Activated T-cell treated with anti-CD3 and anti-CD28 coated beads, Interleukin-2, amount 50 U/mL, for 24 hours (primary cell): ENCODE measurements around the gene PPM1L.
A peak's percentile ranks its signal among the peaks of the same experiment; 100 is the strongest.
"Not testable (repeated sequence)": the region's sequence is repeated elsewhere in the genome, so short reads cannot be mapped to it uniquely, and the experiment has no call there.

Experiments used
- DNase-seq: peaks from one replicate; pipeline ENCODE4 v3.0.0-alpha.2; 2020
- H3K27ac Mint-ChIP-seq: 2 replicates; pipeline ENCODE4 v1.8.0; 2020; ENCODE audit warnings: mild to moderate bottlenecking, mixed read lengths
- H3K27me3 Mint-ChIP-seq: 2 replicates; pipeline ENCODE4 v1.8.0; 2020; ENCODE audit warnings: mixed read lengths
- H3K36me3 Mint-ChIP-seq: 2 replicates; pipeline ENCODE4 v1.8.0; 2020; ENCODE audit warnings: low read depth, mixed read lengths
- H3K4me1 Mint-ChIP-seq: 2 replicates; pipeline ENCODE4 v1.8.0; 2020; ENCODE audit warnings: low read depth, mixed read lengths
- H3K4me3 Mint-ChIP-seq: 2 replicates; pipeline ENCODE4 v1.8.0; 2020; ENCODE audit warnings: mild to moderate bottlenecking, moderate library complexity, mixed read lengths
- H3K9me3 Mint-ChIP-seq: 2 replicates; pipeline ENCODE4 v1.8.0; 2020; ENCODE audit warnings: mixed read lengths

PPM1L gene

GRCh38 chr3:161010151-161010550, 254.1 kb downstream of the PPM1L start:
- not testable (repeated sequence) for H3K27ac Mint-ChIP-seq, H3K4me1 Mint-ChIP-seq, H3K36me3 Mint-ChIP-seq, H3K4me3 Mint-ChIP-seq, H3K9me3 Mint-ChIP-seq, DNase-seq, H3K27me3 Mint-ChIP-seq

DNA sequence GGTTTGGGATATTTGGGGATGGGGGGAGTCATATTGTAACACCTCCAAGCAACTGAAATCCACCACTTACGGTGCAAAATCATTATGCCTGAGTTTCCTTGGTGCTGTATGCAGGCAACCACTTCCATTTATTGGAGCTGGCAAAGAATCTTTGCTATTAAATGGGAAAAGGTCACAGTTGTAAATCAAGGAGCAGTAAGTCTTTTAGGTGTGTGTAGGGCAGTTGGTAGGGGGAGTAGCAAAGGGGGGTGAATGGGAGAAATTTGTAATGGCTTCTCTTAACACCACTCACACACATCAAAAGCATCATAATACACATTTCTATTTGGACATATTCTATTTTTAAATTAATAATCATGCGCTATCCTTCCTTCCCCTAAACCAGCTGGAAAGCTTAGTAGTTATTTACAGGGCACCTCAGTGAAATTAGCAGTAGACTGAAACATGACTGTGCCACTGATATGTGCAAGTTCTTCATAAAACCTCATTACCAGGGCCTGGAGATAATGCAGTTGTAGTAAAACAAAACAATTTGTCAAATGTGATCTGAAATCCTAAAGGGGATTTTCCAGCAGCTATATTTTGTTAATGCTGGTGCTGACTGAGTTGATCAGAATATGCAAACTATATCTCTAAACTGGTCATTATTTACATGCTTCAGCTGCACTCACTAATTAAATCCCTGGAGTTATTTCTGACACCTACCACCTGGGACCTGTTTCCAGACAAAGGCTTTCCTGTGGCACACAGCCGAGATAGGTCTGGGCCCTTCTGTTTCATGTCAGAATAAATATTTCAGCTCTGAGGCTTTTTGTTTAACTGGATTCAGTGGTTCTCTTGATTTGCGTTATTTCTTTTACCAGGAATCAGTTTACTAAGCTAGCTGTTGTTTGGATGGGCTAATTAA, 259.1 kb downstream of the PPM1L start:
- no peak overlapping the region for H3K4me3 Mint-ChIP-seq
- no peak for DNase-seq
- H3K9me3 Mint-ChIP-seq, result peaks cover 2% of the 10 kb centered on the region
- H3K27me3 Mint-ChIP-seq, result no peaks in the 10 kb centered on the region
- H3K4me1 Mint-ChIP-seq, result no peaks in the 10 kb centered on the region
- H3K27ac Mint-ChIP-seq, result no peak overlapping the region
- H3K36me3 Mint-ChIP-seq, result no peaks in the 10 kb centered on the region

GRCh38 chr3:161016417-161017313, 260.6 kb downstream of the PPM1L start:
- Mint-ChIP-seq H3K36me3 (no peaks in the 10 kb centered on the region), H3K27me3 (no peaks in the 10 kb centered on the region), H3K9me3 (peaks cover 4% of the 10 kb centered on the region), H3K4me1 (no peaks in the 10 kb centered on the region), H3K27ac (no peak overlapping the region), H3K4me3 (no peak overlapping the region)
- DNase-seq, result no peak

- Mint-ChIP-seq H3K4me1 (no peaks in the 10 kb centered on the region), H3K27ac (no peak overlapping the region), H3K36me3 (peaks cover 2% of the 10 kb centered on the region), H3K27me3 (no peaks in the 10 kb centered on the region), H3K9me3 (peaks cover 7% of the 10 kb centered on the region), H3K4me3 (no peak overlapping the region)
- no peak for DNase-seq
Measured at GRCh38 chr3:161017971-161018370, 261.9 kb downstream of the PPM1L start.

- Mint-ChIP-seq H3K36me3 (peaks cover 10% of the 10 kb centered on the region), H3K4me3 (no peak overlapping the region), H3K4me1 (no peaks in the 10 kb centered on the region), H3K9me3 (peaks cover 16% of the 10 kb centered on the region), H3K27ac (no peak overlapping the region), H3K27me3 (no peaks in the 10 kb centered on the region)
- no peak for DNase-seq
Measured at GRCh38 chr3:161020256-161020655, 264.2 kb downstream of the PPM1L start.

DNA sequence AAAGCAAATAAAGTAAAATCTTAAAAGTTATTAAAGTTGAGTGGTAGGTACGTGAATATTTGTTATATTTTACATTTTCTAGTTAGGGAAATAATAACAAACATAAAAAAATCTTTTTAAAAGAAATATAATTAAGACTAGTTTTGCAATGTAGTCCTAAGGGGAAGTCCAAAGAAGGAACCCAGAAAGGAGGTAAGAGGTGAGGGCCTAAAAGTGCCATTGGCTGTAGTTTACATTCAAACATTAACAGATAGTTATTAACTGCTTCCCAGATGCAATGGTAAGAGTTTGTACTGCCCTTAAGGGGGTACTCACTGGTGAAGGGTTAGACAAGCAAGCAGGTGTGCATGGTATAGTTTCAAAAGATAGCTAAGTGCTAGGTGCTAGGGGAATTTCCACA, 269.9 kb downstream of the PPM1L start:
- H3K4me1 Mint-ChIP-seq, result no peaks in the 10 kb centered on the region
- no peak overlapping the region for H3K27ac Mint-ChIP-seq
- no peaks in the 10 kb centered on the region for H3K27me3 Mint-ChIP-seq
- H3K9me3 Mint-ChIP-seq, result peaks cover 14% of the 10 kb centered on the region
- H3K36me3 Mint-ChIP-seq, result peaks cover 10% of the 10 kb centered on the region
- no peak overlapping the region for H3K4me3 Mint-ChIP-seq
- no peak for DNase-seq

GRCh38 chr3:161026612-161027510, 270.8 kb downstream of the PPM1L start:
- no peak overlapping the region for H3K4me3 Mint-ChIP-seq
- H3K27ac Mint-ChIP-seq, result no peak overlapping the region
- no peaks in the 10 kb centered on the region for H3K4me1 Mint-ChIP-seq
- peaks cover 10% of the 10 kb centered on the region for H3K36me3 Mint-ChIP-seq
- no peak for DNase-seq
- H3K27me3 Mint-ChIP-seq, result no peaks in the 10 kb centered on the region
- H3K9me3 Mint-ChIP-seq, result peaks cover 14% of the 10 kb centered on the region

- Mint-ChIP-seq H3K9me3 (peaks cover 20% of the 10 kb centered on the region), H3K36me3 (peaks cover 10% of the 10 kb centered on the region), H3K4me1 (no peaks in the 10 kb centered on the region), H3K27ac (no peak overlapping the region), H3K4me3 (no peak overlapping the region), H3K27me3 (no peaks in the 10 kb centered on the region)
- no peak for DNase-seq
Measured at GRCh38 chr3:161028555-161029153, 272.6 kb downstream of the PPM1L start.

GRCh38 chr3:161031134-161031533, 275.1 kb downstream of the PPM1L start:
- DNase-seq, result no peak

DNA sequence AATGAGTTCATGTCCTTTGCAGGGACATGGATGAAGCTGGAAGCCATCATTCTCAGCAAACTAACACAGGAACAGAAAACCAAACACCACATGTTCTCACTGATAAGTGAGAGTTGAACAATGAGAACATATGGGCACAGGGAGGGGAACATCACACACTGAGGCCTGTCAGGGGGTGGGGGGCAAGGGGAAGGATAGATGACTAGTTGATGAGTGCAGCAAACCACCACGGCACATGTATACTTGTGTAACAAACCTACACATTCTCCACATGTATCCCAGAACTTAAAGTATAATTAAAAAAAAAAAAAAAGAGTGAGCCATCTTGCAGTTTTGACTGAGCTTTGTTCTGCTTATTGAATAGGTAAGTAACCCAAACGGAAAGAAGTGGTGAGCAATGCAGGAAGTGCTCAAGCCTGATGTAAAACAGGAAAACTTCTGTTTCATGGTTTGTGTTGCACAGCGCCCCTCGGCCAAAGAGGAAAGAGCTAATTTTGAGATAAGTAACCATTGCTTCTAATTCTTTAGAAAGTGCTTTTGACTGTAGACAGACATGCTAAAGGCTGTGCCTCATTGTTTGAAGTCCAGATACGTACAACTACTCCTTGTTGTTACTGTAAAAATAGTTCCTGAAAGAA, 279.0 kb downstream of the PPM1L start:
- H3K4me3 Mint-ChIP-seq, H3K27me3 Mint-ChIP-seq, H3K36me3 Mint-ChIP-seq, DNase-seq: not testable (repeated sequence)
- H3K27ac Mint-ChIP-seq, result peak overlapping the region; percentile 81
- peaks cover 29% of the 10 kb centered on the region for H3K9me3 Mint-ChIP-seq
- H3K4me1 Mint-ChIP-seq, result peaks cover 13% of the 10 kb centered on the region

More at GRCh38 chr3:161031134-161031533, 275.1 kb downstream of the PPM1L start:
- H3K4me3 Mint-ChIP-seq, result no peak overlapping the region
- peaks cover 22% of the 10 kb centered on the region for H3K9me3 Mint-ChIP-seq
- H3K4me1 Mint-ChIP-seq, result peaks cover 13% of the 10 kb centered on the region
- no peak overlapping the region for H3K27ac Mint-ChIP-seq
- H3K36me3 Mint-ChIP-seq, result peaks cover 8% of the 10 kb centered on the region
- H3K27me3 Mint-ChIP-seq, result no peaks in the 10 kb centered on the region

- Mint-ChIP-seq H3K27ac (peak overlapping the region; percentile 34), H3K9me3 (peaks cover 29% of the 10 kb centered on the region), H3K27me3 (no peaks in the 10 kb centered on the region), H3K36me3 (peaks cover 8% of the 10 kb centered on the region), H3K4me3 (no peak overlapping the region), H3K4me1 (peaks cover 13% of the 10 kb centered on the region)
- DNase-seq, result no peak
Measured at GRCh38 chr3:161035711-161036110, 279.7 kb downstream of the PPM1L start.

DNA sequence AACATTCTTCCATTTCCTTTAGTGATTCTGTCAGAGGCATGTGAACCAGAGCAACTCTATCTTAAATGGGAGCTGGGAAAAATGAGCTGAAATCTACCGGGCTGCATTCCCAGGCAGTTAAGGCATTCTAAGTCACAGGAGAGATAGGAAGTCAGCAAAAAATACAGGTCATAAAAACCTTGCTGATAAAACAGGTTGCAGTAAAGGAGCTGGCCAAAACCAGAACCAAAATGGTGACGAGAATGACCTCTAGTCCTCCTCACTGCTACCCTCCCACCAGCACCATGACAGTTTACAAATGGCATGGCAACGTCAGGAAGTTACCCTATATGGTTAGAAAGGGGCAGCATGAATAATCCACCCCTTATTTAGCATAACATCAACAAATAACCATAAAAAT, 282.7 kb downstream of the PPM1L start:
- Mint-ChIP-seq H3K27me3 (no peaks in the 10 kb centered on the region), H3K4me3 (no peak overlapping the region), H3K27ac (no peak overlapping the region), H3K4me1 (peaks cover 13% of the 10 kb centered on the region), H3K9me3 (peaks cover 14% of the 10 kb centered on the region), H3K36me3 (no peaks in the 10 kb centered on the region)
- DNase-seq, result no peak

DNA sequence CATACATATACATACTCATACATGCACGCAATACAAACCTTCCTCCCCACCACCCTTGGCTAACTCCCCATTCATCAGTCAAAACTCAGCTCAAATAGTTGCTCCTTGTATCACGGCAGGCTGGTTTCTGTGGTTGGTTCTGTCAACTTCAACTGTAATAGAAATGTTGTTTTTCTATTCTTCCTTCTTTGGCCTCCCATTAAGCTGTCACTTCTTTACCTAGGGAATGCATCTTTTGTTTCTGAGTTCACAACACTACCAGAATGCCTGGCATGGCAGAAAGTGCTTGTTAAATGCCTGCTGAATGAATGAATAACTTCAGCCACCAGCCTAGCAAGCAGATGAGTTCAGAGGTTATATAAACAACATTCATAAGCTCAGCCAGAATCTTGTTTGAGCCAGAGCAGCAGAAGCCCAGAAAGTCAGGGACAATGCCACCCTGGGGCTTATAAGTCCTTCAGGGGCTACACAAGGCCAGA, 286.0 kb downstream of the PPM1L start:
- Mint-ChIP-seq H3K27me3 (no peaks in the 10 kb centered on the region), H3K27ac (no peak overlapping the region), H3K9me3 (peaks cover 15% of the 10 kb centered on the region), H3K36me3 (no peaks in the 10 kb centered on the region), H3K4me1 (no peaks in the 10 kb centered on the region), H3K4me3 (no peak overlapping the region)
- no peak for DNase-seq
